SK-N-SH treated with all-trans-retinoic acid at 6 μM for 48 hours (cell line): ENCODE results near the gene EFNB2.

Source experiments
- ATAC-seq: fragments of 200-7000 bp; cut with Tn5 transposase; 3 replicates; pipeline ENCODE4 v1.9.1; 2020; ENCODE audit warnings: mild to moderate bottlenecking, moderate library complexity
- ARNTL ChIP-seq: fragments of 450-650 bp; formaldehyde crosslinking; IDR thresholded peaks from 2 replicates; pipeline ENCODE4 v1.5.0; 2020; ENCODE audit warnings: low read depth, mild to moderate bottlenecking, moderate library complexity, borderline replicate concordance
- BACH2 ChIP-seq: fragments of 250-450 bp; sonication (Bioruptor Pico); IDR thresholded peaks from 2 replicates; pipeline ENCODE4 v1.9.0; 2021; ENCODE audit warnings: mild to moderate bottlenecking, borderline replicate concordance
- CSDC2 ChIP-seq: fragments of 250-450 bp; sonication (Bioruptor Pico); IDR thresholded peaks from 2 replicates; pipeline ENCODE4 v1.5.0; 2020; ENCODE audit warnings: mild to moderate bottlenecking, moderate library complexity
- GLIS3 ChIP-seq: fragments of 250-450 bp; sonication (Bioruptor Pico); IDR thresholded peaks from 2 replicates; pipeline ENCODE4 v1.5.0; 2020; ENCODE audit warnings: mild to moderate bottlenecking, moderate library complexity
- ISL1 ChIP-seq: fragments of 250-450 bp; sonication (Bioruptor Pico); IDR thresholded peaks from 2 replicates; pipeline ENCODE4 v2.1.2; 2022; ENCODE audit warnings: mild to moderate bottlenecking, moderate library complexity
- OSR1 ChIP-seq: fragments of 250-450 bp; sonication (Bioruptor Pico); IDR thresholded peaks from 2 replicates; pipeline ENCODE4 v1.8.0; 2022; ENCODE audit warnings: moderate library complexity, mild to moderate bottlenecking, inconsistent platforms
- PPARA ChIP-seq: fragments of 250-450 bp; sonication (Bioruptor Pico); IDR thresholded peaks from 2 replicates; pipeline ENCODE4 v1.5.0; 2020; ENCODE audit warnings: mild to moderate bottlenecking, borderline replicate concordance
- RARB ChIP-seq: fragments of 250-450 bp; sonication (Bioruptor Pico); IDR thresholded peaks from 2 replicates; pipeline ENCODE4 v1.8.0; 2021; ENCODE audit warnings: mild to moderate bottlenecking, moderate library complexity
- SNAI2 ChIP-seq: fragments of 250-450 bp; sonication (Bioruptor Pico); IDR thresholded peaks from 2 replicates; pipeline ENCODE4 v1.5.0; 2020; ENCODE audit warnings: mild to moderate bottlenecking, moderate library complexity
- TCF4 ChIP-seq: fragments of 250-450 bp; sonication (Bioruptor Pico); IDR thresholded peaks from 2 replicates; pipeline ENCODE4 v1.8.0; 2021; ENCODE audit warnings: mild to moderate bottlenecking, moderate library complexity, borderline replicate concordance
- TOX ChIP-seq: fragments of 250-450 bp; sonication (Bioruptor Pico); IDR thresholded peaks from 2 replicates; pipeline ENCODE4 v1.8.0; 2021; ENCODE audit warnings: mild to moderate bottlenecking, moderate library complexity, borderline replicate concordance
- ZC3H10 ChIP-seq: fragments of 250-450 bp; sonication (Bioruptor Pico); IDR thresholded peaks from 2 replicates; pipeline ENCODE4 v1.5.1; 2021; ENCODE audit warnings: mild to moderate bottlenecking, moderate library complexity
- ZFP3 ChIP-seq: fragments of 250-450 bp; sonication (Bioruptor Pico); IDR thresholded peaks from 2 replicates; pipeline ENCODE4 v1.5.0; 2020; ENCODE audit warnings: mild to moderate bottlenecking, moderate library complexity
- ZNF565 ChIP-seq: fragments of 450-650 bp; formaldehyde crosslinking; conservative IDR thresholded peaks from 2 replicates; pipeline ENCODE4 v1.5.0; 2020; ENCODE audit warnings: low read depth, mild to moderate bottlenecking, moderate library complexity
- ZNF70 ChIP-seq: fragments of 450-650 bp; formaldehyde crosslinking; IDR thresholded peaks from 2 replicates; pipeline ENCODE4 v1.5.0; 2020; ENCODE audit warnings: mild to moderate bottlenecking, moderate library complexity
- ZNF8 ChIP-seq: fragments of 450-650 bp; formaldehyde crosslinking; IDR thresholded peaks from 2 replicates; pipeline ENCODE4 v1.5.0; 2020; ENCODE audit warnings: mild to moderate bottlenecking, moderate library complexity
- TF ChIP-seq, protein P1 (sequence below): fragments of 250-450 bp; sonication (Bioruptor Pico); IDR thresholded peaks from 2 replicates; pipeline ENCODE4 v1.8.0; 2020; ENCODE audit warnings: mild to moderate bottlenecking, moderate library complexity, borderline replicate concordance
- TF ChIP-seq, protein P2 (sequence below): fragments of 250-450 bp; sonication (Bioruptor Pico); IDR thresholded peaks from 2 replicates; pipeline ENCODE4 v1.5.1; 2021; ENCODE audit warnings: mild to moderate bottlenecking, moderate library complexity
- TF ChIP-seq, protein P3 (sequence below): fragments of 250-450 bp; sonication (Bioruptor Pico); IDR thresholded peaks from 2 replicates; pipeline ENCODE4 v1.5.1; 2020; ENCODE audit warnings: low read depth, mild to moderate bottlenecking, moderate library complexity
- TF ChIP-seq, protein P4 (sequence below): fragments of 250-450 bp; sonication (Bioruptor Pico); IDR thresholded peaks from 2 replicates; pipeline ENCODE4 v1.8.0; 2021; ENCODE audit warnings: low read depth, mild to moderate bottlenecking, moderate library complexity, borderline replicate concordance
- TF ChIP-seq, protein P5 (sequence below): fragments of 250-450 bp; sonication (Bioruptor Pico); IDR thresholded peaks from 2 replicates; pipeline ENCODE4 v1.5.0; 2020; ENCODE audit warnings: mild to moderate bottlenecking, moderate library complexity

The EFNB2 gene

DNA sequence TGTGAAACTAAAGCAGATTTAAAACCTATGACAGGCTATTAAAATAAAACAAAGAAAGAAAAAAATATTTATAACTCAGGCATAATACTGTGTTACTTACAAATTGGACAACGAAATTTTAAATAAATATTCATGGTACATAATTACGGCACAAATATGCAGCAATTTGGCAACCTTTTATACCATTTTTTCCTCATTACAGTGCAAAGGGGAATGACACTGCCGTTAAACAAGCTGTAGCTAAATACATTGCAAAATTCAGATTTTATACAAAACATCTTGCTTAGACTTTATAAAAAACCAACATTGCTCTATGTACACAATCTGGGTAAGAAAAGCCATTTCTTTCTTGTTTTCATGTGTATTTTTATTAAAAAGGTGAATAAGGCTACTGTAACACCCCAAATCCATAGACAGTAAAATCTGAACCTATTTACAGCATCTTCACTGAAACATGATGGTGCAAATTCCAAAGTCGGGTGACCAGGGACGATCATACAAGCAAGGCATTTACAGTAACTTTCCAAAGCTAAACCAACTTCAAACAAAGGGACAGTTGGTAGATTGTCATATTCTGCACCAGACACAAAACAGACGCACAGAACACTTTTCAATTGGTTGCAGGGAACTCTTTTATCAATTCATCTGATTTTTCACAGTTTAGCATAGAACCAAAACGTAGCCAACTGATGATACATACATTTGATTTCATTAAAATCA lies 45.5 kb downstream of the EFNB2 start (continued):
- TF ChIP-seq, protein P1, sequence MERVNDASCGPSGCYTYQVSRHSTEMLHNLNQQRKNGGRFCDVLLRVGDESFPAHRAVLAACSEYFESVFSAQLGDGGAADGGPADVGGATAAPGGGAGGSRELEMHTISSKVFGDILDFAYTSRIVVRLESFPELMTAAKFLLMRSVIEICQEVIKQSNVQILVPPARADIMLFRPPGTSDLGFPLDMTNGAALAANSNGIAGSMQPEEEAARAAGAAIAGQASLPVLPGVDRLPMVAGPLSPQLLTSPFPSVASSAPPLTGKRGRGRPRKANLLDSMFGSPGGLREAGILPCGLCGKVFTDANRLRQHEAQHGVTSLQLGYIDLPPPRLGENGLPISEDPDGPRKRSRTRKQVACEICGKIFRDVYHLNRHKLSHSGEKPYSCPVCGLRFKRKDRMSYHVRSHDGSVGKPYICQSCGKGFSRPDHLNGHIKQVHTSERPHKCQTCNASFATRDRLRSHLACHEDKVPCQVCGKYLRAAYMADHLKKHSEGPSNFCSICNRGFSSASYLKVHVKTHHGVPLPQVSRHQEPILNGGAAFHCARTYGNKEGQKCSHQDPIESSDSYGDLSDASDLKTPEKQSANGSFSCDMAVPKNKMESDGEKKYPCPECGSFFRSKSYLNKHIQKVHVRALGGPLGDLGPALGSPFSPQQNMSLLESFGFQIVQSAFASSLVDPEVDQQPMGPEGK (CRISPR knock-in tag): no peak
- TF ChIP-seq CSDC2 (CRISPR knock-in tag) (no peak), PPARA (CRISPR knock-in tag) (no peak), ZC3H10 (CRISPR knock-in tag) (no peak)

DNA sequence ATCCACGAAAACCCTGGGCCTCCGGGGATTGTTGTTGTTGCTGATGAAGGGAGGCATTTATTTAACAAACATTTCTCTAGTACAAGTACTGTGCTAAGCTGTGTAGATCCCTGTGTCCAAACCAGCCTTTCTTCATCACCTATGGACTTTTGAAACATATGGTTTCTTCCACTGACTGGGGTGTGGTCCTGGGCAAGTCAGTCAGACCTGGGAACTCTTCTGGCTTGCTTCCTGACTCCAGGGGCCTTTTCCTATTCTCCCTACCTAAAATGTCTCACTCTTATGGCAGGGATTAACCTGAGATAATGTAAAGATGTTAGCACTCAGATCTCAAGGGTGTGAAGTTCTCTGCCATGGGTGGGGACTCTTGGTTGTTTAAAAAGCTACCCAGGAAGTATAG lies 46.8 kb downstream of the EFNB2 start:
- TF ChIP-seq PPARA (CRISPR knock-in tag): no peak
- TF ChIP-seq CSDC2 (CRISPR knock-in tag): no peak
- no peak for TF ChIP-seq ZNF565
- no peak for TF ChIP-seq BACH2 (CRISPR knock-in tag)
- no peak for TF ChIP-seq OSR1 (CRISPR knock-in tag)
- TF ChIP-seq ZNF70 (CRISPR knock-in tag): no peak
- TF ChIP-seq, protein P1 (CRISPR knock-in tag): no peak
- TF ChIP-seq, all 23 proteins: peak for 0
- ATAC-seq: no peak

DNA sequence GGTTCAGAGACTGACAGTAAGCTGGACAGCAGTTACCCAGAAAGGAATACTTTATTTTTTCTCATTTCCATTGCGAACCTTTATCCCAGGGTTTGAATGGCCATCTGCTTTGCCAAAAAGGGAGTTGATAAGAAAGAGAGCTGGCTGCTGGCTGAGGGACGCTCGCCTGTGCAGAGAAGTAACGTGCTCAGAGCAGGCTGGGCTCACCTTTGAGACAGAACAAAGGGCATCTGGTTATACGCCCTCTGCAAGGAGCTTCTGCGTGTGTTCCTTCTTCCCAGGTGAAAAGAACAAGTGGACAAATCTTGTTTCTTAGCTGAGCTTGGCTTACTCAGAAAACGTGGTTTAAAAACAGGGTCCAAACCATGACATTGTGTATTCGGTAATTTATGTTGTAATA lies 47.4 kb downstream of the EFNB2 start:
- TF ChIP-seq CSDC2 (CRISPR knock-in tag) (no peak), RARB (CRISPR knock-in tag) (no peak), GLIS3 (no peak), ZNF8 (CRISPR knock-in tag) (no peak), TOX (no peak), TCF4 (CRISPR knock-in tag) (no peak), ARNTL (no peak), BACH2 (CRISPR knock-in tag) (no peak), OSR1 (CRISPR knock-in tag) (no peak), ZNF70 (CRISPR knock-in tag) (no peak), ZNF565 (no peak), ZFP3 (CRISPR knock-in tag) (no peak), PPARA (CRISPR knock-in tag) (no peak), ISL1 (CRISPR knock-in tag) (no peak), SNAI2 (CRISPR knock-in tag) (no peak)
- TF ChIP-seq, protein P2, sequence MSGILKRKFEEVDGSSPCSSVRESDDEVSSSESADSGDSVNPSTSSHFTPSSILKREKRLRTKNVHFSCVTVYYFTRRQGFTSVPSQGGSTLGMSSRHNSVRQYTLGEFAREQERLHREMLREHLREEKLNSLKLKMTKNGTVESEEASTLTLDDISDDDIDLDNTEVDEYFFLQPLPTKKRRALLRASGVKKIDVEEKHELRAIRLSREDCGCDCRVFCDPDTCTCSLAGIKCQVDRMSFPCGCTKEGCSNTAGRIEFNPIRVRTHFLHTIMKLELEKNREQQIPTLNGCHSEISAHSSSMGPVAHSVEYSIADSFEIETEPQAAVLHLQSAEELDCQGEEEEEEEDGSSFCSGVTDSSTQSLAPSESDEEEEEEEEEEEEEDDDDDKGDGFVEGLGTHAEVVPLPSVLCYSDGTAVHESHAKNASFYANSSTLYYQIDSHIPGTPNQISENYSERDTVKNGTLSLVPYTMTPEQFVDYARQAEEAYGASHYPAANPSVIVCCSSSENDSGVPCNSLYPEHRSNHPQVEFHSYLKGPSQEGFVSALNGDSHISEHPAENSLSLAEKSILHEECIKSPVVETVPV (CRISPR knock-in tag): no peak
- TF ChIP-seq, protein P1 (CRISPR knock-in tag): no peak
- TF ChIP-seq, protein P3, sequence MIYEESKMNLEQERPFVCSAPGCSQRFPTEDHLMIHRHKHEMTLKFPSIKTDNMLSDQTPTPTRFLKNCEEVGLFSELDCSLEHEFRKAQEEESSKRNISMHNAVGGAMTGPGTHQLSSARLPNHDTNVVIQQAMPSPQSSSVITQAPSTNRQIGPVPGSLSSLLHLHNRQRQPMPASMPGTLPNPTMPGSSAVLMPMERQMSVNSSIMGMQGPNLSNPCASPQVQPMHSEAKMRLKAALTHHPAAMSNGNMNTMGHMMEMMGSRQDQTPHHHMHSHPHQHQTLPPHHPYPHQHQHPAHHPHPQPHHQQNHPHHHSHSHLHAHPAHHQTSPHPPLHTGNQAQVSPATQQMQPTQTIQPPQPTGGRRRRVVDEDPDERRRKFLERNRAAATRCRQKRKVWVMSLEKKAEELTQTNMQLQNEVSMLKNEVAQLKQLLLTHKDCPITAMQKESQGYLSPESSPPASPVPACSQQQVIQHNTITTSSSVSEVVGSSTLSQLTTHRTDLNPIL: no peak
- TF ChIP-seq, protein P4, sequence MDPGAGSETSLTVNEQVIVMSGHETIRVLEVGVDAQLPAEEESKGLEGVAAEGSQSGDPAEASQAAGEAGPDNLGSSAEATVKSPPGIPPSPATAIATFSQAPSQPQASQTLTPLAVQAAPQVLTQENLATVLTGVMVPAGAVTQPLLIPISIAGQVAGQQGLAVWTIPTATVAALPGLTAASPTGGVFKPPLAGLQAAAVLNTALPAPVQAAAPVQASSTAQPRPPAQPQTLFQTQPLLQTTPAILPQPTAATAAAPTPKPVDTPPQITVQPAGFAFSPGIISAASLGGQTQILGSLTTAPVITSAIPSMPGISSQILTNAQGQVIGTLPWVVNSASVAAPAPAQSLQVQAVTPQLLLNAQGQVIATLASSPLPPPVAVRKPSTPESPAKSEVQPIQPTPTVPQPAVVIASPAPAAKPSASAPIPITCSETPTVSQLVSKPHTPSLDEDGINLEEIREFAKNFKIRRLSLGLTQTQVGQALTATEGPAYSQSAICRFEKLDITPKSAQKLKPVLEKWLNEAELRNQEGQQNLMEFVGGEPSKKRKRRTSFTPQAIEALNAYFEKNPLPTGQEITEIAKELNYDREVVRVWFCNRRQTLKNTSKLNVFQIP (CRISPR knock-in tag): no peak
- TF ChIP-seq, protein P5, sequence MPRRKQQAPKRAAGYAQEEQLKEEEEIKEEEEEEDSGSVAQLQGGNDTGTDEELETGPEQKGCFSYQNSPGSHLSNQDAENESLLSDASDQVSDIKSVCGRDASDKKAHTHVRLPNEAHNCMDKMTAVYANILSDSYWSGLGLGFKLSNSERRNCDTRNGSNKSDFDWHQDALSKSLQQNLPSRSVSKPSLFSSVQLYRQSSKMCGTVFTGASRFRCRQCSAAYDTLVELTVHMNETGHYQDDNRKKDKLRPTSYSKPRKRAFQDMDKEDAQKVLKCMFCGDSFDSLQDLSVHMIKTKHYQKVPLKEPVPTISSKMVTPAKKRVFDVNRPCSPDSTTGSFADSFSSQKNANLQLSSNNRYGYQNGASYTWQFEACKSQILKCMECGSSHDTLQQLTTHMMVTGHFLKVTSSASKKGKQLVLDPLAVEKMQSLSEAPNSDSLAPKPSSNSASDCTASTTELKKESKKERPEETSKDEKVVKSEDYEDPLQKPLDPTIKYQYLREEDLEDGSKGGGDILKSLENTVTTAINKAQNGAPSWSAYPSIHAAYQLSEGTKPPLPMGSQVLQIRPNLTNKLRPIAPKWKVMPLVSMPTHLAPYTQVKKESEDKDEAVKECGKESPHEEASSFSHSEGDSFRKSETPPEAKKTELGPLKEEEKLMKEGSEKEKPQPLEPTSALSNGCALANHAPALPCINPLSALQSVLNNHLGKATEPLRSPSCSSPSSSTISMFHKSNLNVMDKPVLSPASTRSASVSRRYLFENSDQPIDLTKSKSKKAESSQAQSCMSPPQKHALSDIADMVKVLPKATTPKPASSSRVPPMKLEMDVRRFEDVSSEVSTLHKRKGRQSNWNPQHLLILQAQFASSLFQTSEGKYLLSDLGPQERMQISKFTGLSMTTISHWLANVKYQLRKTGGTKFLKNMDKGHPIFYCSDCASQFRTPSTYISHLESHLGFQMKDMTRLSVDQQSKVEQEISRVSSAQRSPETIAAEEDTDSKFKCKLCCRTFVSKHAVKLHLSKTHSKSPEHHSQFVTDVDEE: no peak
- TF ChIP-seq, all 23 proteins: peak for 0
- no peak for ATAC-seq
